Fibroblast of skin of left quadriceps (primary cell): ENCODE results near the gene C16orf89.

Experiments used
- DNase-seq, 2 experiments: peaks; one replicate each; pipeline ENCODE4 v3.0.0-alpha.2; 2013; ENCODE audit warnings: low read depth in 2 of 2

C16orf89 gene

GRCh38 chr16:5003211-5003610 is 62.5 kb downstream of the C16orf89 start:
- no peak for DNase-seq

GRCh38 chr16:5002699-5003143 is 63.0 kb downstream of the C16orf89 start:
- no peak for DNase-seq

- DNase-seq, result no peak
Measured at GRCh38 chr16:5001986-5002385, 63.8 kb downstream of the C16orf89 start.

- DNase-seq, result no peak
Measured at GRCh38 chr16:5001571-5001970, 64.2 kb downstream of the C16orf89 start.

GRCh38 chr16:5000573-5001001 is 65.2 kb downstream of the C16orf89 start:
- no peak for DNase-seq

- DNase-seq, result no peak
Measured at GRCh38 chr16:4994719-4995434, 70.9 kb downstream of the C16orf89 start.
